Activated CD4-positive, alpha-beta T cell treated with anti-CD3 and anti-CD28 coated beads for 48 hours (primary cell): ENCODE results near the gene ITPR1.
"Not testable (repeated sequence)": the region's sequence is repeated elsewhere in the genome, so short reads cannot be mapped to it uniquely, and the experiment has no call there.

Experiments used
- DNase-seq: peaks from one replicate; pipeline ENCODE4 v3.0.0-alpha.2; 2020

ITPR1 gene

GRCh38 chr3:4749567-4750002 lies 256.4 kb downstream of the ITPR1 start:
- no peak for DNase-seq

GRCh38 chr3:4750306-4750968 lies 257.3 kb downstream of the ITPR1 start:
- no peak for DNase-seq

GRCh38 chr3:4751029-4751501 lies 257.9 kb downstream of the ITPR1 start:
- no peak for DNase-seq

GRCh38 chr3:4751502-4752101 lies 258.5 kb downstream of the ITPR1 start:
- DNase-seq = no peak

GRCh38 chr3:4752201-4753072 lies 259.3 kb downstream of the ITPR1 start:
- DNase-seq = no peak

GRCh38 chr3:4753073-4753691 lies 260.0 kb downstream of the ITPR1 start:
- no peak for DNase-seq

GRCh38 chr3:4754180-4755086 lies 261.3 kb downstream of the ITPR1 start:
- no peak for DNase-seq

GRCh38 chr3:4755566-4755965 lies 262.4 kb downstream of the ITPR1 start:
- no peak for DNase-seq

GRCh38 chr3:4756057-4756775 lies 263.1 kb downstream of the ITPR1 start:
- no peak for DNase-seq

GRCh38 chr3:4756855-4757574 lies 263.9 kb downstream of the ITPR1 start:
- no peak for DNase-seq

GRCh38 chr3:4757575-4758248 lies 264.6 kb downstream of the ITPR1 start:
- no peak for DNase-seq

- DNase-seq = no peak
These were observed 265.2 kb downstream of the ITPR1 start for GRCh38 chr3:4758249-4758860.

GRCh38 chr3:4758957-4759656 lies 266.0 kb downstream of the ITPR1 start:
- no peak for DNase-seq

GRCh38 chr3:4759689-4760312 lies 266.7 kb downstream of the ITPR1 start:
- no peak for DNase-seq

GRCh38 chr3:4761759-4762158 lies 268.6 kb downstream of the ITPR1 start:
- no peak for DNase-seq

- not testable (repeated sequence) for DNase-seq
These were observed 269.5 kb downstream of the ITPR1 start for GRCh38 chr3:4762481-4763230.

GRCh38 chr3:4763604-4764247 lies 270.6 kb downstream of the ITPR1 start:
- no peak for DNase-seq
